ENCODE results near the gene DMXL2.

Gene DMXL2

DNA sequence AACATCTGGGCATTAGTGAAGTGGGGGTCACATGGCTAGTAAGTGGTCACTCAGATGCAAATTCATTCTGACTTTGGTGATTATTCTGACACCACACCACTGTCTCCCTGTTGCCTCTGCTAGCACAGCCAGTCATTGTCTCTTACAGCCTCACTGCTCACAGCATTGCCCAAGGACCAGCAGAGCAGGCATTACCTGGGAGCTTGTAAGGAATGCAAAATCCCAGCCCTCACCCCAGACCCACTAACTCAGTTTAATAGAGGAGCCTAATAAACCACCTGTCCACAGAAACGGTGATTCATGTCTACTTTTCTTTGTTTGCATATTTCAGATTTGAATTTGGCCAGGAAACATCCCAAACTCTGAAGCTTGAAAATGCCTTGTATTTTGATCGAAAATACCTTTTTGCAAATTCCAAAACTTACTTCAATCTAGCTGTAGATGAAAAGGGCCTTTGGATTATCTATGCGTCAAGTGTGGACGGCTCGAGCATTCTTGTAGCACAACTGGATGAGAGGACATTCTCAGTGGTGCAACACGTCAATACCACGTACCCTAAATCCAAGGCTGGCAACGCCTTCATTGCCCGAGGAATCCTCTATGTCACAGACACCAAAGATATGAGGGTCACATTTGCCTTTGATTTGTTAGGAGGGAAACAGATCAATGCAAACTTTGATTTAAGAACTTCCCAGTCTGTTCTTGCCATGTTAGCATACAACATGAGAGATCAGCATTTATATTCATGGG is 218.4 kb downstream of the DMXL2 start:
- no peak for DNase-seq

DNA sequence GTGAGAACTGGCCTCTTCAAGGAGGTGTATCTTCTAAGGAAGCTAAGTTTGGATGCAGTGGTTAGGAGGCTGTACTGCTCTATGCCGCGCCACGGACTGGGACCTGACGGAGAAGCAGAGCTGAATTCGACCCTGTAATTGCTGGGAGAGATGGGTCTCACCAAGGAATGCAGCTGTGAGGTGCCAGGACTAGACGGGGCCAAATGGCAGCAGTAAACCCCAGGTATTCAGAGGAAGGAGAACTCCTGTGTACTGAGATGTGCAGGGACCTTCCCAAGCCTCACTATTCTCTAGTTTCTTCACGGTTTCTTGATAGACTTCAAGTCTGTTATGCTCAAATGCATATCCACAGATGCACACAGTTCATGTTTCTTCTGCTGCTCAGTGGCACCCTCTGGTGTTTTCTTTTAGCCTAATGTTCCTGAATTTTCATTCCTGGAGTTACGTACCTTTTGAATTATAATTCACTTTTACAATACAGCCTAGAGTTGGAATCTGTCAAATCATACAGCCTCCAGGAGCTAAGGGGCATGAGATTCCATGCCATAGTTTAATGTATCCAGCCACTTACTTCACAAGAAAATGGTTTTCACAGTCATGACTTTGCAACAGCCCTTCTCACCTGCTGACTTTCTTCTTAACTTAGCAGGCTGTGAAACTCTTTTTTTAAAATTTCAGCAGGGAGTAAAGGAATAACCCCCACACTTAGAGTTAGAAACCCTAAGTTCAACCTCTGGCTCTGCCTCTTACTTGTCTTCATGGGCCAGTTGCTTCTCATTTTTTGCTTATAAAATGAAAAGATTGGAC is 219.3 kb downstream of the DMXL2 start:
- no peak for DNase-seq

DNA sequence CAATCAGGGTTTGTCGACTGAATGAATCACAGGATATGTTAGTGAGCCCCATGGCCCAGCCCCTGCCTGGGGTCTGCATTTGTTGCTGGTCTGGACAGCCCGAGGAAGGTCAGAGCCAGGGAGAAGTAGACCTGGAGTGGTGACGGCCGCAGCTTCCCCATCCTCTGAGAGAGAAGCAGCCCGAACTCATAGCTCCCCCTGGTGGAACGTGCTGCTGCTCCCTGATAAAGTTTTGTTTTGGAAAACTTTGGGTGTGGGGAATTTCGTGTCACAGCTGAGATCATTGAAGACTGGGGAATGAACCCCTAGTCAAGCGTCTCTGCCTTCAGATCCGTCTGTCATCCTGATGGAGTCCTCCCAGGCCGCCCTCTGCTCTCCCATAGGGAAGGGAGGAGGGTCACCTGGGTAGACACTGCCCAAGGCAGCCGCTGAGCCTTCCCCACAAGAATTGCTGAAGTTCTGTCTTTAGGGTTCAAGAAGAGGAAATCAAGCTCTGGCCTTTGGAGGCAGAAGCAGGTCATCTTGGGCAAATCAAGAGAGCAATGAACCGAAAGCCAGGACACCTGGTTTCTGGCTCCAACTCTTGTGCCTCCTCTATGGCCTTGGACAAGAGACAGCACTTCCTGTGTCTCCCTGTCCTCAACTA is 220.6 kb downstream of the DMXL2 start:
- no peak for DNase-seq

DNA sequence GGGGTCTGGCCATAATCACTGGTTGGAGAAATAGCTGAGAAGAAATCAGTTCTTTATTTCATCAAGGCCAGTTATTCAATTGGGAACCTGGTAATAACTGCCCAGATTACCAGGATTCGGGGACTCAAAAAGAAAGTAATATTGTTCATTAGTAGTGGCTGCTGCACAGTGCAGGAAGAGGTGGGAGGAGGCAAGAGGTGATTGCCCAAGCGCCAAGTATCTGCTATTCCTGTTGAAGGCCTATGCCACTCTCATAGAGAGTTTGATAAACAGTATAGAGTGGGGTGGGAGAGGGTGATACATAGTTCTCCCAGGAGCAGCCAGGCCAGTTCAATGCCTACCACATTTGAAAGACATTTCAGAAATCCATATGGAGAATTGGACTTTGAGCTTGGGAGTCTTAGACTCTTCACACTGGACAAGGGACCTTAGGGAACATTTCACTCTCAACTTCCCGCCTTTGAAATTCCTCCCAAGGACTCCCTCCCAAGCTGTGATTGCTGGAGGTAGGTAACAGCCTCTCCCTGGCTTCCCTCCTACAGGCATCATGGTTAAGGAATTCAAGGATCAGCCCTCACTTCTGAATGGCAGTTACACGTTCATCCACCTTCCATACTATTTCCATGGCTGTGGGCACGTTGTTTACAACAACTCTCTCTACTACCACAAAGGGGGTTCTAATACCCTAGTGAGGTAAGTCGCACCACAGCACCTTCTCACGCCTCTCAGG is 221.4 kb downstream of the DMXL2 start:
- no peak for DNase-seq

DNA sequence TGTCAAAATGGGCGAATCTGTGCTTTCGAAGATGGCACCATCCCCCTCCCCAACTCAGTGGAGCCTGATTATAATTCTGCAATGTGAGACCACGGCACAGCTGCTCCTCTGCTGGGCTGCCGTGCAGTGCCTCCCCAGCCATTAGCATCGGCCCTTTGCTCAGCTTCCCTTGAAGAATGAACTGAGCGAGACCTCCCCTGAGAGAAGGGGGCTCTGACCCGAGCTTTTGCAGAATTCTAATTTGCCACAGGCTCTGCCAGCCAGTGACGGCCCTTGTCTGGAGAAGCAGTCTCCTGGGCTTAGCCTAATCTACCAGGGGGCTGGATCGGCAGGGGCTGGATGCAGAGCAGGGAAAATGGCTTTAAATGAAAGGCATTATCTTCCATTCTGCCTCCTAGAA is 223.9 kb downstream of the DMXL2 start:
- no peak for DNase-seq

All from activated CD4-positive, alpha-beta T cell treated with anti-CD3 and anti-CD28 coated beads for 1 hour (primary cell).